HFFc6 (cell line): ENCODE measurements around the gene SHCBP1. TPM values are rescaled to one million over a fixed set of nuclear protein-coding genes. Genes with fewer than 3 reads are reported as not detected.
"Not testable (repeated sequence)": the region's sequence is repeated elsewhere in the genome, so short reads cannot be mapped to it uniquely, and the experiment has no call there.

Experiments used
- DNase-seq: peaks from one replicate; pipeline ENCODE4 v3.0.0-alpha.2; 2018
- H3K27ac Mint-ChIP-seq: 2 replicates; pipeline ENCODE4 v1.8.0; 2020; ENCODE audit warnings: mild to moderate bottlenecking, mixed read lengths
- H3K27me3 Mint-ChIP-seq: 2 replicates; pipeline ENCODE4 v1.8.0; 2021; ENCODE audit warnings: mild to moderate bottlenecking, moderate library complexity, mixed read lengths; ENCODE audit not compliant: insufficient read depth
- H3K36me3 Mint-ChIP-seq: 2 replicates; pipeline ENCODE4 v1.8.0; 2021; ENCODE audit warnings: low read depth, mixed read lengths
- H3K4me1 Mint-ChIP-seq: 2 replicates; pipeline ENCODE4 v1.8.0; 2020; ENCODE audit warnings: low read depth, mixed read lengths
- H3K4me3 Mint-ChIP-seq: 2 replicates; pipeline ENCODE4 v1.8.0; 2020; ENCODE audit warnings: mild to moderate bottlenecking, moderate library complexity, mixed read lengths
- H3K9me3 Mint-ChIP-seq: 2 replicates; pipeline ENCODE4 v1.8.0; 2020; ENCODE audit warnings: mild to moderate bottlenecking, mixed read lengths
- total RNA-seq, 6 experiments: library from RNA; stranded (reverse); fragmentation: NEBNext Ultra II Directional; extraction: Animal tissue kit (Norgen Biotek cat#: 25700); gene quantifications; 2 replicates in 1 of 6; 3 replicates in 5 of 6; pipeline ENCODE4 v1.2.3, GENCODE V29; 2021
- TF ChIP-seq, protein P1 (sequence below): fragments of 200-600 bp; sonication (generic); IDR thresholded peaks from 2 replicates; pipeline ENCODE4 v1.5.0; 2021; ENCODE audit warnings: antibody characterized with exemption, mild to moderate bottlenecking

The SHCBP1 gene
- total RNA-seq, 6 experiments from 2014 or later: 20.8 to 50.5 (median 49.1) TPM

DNA sequence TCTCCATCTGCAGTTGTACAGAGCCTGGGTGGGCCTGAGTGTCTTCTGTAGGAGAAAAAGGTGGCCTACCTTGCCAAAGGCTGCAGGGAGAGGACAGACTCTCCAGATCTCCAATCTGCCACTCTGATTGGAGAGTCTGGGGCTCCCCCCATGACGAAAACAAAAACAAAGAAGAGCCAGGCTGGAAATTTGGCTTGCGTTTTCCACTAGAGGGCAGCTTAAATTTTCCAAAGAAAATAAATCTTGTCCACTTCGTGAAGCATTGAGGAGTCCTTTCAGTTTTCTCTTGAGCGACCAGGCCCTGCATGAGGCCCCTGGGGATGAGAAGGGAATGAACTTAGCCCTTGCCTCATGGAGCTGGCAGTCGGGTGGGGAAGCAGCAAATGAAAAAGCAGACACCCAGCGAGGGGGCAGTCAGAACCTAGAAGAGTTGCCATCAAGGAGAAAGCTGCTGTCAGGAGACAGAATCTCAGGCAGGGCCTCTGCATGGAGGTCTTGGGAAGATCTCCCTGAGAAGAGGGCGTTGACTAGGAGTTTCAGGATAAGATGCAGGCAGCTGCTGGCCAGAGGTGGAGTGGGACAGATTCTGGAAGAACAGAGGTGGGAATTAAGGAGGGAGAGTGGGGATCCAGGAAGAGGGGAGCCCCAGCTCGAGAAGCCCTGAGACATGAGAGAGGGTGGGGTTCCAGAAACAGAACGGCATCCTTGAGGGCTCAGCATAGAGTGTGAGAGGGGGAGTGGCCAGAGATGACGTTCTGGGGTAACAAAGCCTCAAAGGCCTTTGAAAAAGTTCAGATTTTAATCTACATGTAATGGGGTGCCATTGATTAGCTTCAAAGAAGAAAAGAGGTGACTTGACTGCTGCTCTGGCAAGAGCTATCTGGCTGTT, 8.4 kb upstream of the SHCBP1 start:
- H3K9me3 Mint-ChIP-seq: no peaks in the 10 kb centered on the region
- peak; percentile 74 for DNase-seq
- peak overlapping the region; percentile 89 for H3K27ac Mint-ChIP-seq
- peaks cover 23% of the 10 kb centered on the region for H3K4me1 Mint-ChIP-seq
- H3K36me3 Mint-ChIP-seq: no peaks in the 10 kb centered on the region
- H3K27me3 Mint-ChIP-seq: peaks cover 7% of the 10 kb centered on the region
- TF ChIP-seq, protein P1, sequence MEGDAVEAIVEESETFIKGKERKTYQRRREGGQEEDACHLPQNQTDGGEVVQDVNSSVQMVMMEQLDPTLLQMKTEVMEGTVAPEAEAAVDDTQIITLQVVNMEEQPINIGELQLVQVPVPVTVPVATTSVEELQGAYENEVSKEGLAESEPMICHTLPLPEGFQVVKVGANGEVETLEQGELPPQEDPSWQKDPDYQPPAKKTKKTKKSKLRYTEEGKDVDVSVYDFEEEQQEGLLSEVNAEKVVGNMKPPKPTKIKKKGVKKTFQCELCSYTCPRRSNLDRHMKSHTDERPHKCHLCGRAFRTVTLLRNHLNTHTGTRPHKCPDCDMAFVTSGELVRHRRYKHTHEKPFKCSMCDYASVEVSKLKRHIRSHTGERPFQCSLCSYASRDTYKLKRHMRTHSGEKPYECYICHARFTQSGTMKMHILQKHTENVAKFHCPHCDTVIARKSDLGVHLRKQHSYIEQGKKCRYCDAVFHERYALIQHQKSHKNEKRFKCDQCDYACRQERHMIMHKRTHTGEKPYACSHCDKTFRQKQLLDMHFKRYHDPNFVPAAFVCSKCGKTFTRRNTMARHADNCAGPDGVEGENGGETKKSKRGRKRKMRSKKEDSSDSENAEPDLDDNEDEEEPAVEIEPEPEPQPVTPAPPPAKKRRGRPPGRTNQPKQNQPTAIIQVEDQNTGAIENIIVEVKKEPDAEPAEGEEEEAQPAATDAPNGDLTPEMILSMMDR: peak; percentile 78
- peak overlapping the region; percentile 84 for H3K4me3 Mint-ChIP-seq

DNA sequence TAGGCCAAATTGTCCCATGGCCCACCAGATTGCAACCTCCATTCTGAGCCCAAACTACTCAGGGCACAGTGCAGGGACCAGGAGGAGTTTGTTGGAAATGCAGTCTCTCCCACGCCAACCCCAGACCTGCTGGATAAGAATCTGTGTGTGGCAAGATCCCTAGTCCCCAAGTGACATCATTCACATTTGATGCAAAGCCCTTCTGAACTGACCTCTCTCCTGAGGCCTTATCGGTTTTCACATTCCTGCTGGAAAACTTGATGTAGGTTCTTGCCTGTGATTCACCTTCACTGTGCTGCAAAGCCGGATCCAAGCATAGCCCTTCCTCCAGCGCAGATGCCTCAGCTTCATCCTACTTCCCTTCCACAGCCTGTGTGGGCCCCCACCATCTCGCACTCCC, 6.6 kb upstream of the SHCBP1 start:
- Mint-ChIP-seq H3K4me1 (peaks cover 24% of the 10 kb centered on the region), H3K9me3 (no peaks in the 10 kb centered on the region), H3K27me3 (peaks cover 7% of the 10 kb centered on the region), H3K4me3 (no peak overlapping the region), H3K27ac (no peak overlapping the region), H3K36me3 (no peaks in the 10 kb centered on the region)
- TF ChIP-seq, protein P1: no peak
- DNase-seq: no peak

DNA sequence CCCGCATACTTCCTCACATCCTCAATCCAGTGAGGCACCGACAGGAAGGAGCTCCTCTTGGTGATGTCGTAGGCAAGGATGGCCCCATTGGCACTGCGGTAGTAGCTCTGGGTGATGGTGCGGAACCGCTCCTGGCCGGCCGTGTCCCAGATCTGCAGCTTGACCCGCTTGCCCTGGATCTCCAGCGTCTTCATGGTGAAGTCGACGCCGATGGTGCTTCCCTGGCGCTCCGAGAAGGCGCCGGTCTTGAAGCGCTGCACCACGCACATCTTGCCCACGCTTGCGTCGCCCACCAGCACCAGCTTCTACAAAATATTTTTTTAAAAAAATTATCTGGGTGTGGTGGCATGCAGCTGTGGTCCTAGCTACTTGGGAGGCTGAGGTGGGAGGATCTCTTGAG, 5.5 kb upstream of the SHCBP1 start:
- not testable (repeated sequence) for H3K4me3 Mint-ChIP-seq, H3K36me3 Mint-ChIP-seq

DNA sequence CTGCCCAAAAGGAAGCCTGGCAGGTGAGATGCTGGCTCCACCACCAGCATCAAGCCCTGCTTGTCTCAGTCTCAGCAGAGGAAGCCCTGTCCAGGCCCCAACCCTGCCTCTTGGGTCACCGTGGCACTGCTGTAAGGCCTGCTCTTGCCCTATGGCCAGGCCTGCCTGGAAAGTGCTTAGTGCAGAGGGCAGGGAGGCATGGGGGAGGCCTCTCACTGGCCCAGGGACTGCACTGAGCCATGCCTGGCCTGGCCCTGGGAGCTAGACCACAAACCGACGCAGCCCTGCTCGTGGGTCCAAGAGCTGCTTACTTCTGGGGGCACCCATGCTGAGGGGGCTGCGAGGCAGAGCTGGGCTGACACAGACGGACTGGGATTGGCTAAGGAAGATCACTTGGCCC, 3.7 kb upstream of the SHCBP1 start:
- H3K4me3 Mint-ChIP-seq, DNase-seq, H3K27me3 Mint-ChIP-seq, H3K36me3 Mint-ChIP-seq, H3K27ac Mint-ChIP-seq, H3K9me3 Mint-ChIP-seq: not testable (repeated sequence)
- H3K4me1 Mint-ChIP-seq: peaks cover 36% of the 10 kb centered on the region

More for the DNA sequence above, 5.5 kb upstream of the SHCBP1 start:
- not testable (repeated sequence) for H3K27me3 Mint-ChIP-seq, DNase-seq, H3K27ac Mint-ChIP-seq, H3K9me3 Mint-ChIP-seq
- peaks cover 27% of the 10 kb centered on the region for H3K4me1 Mint-ChIP-seq

DNA sequence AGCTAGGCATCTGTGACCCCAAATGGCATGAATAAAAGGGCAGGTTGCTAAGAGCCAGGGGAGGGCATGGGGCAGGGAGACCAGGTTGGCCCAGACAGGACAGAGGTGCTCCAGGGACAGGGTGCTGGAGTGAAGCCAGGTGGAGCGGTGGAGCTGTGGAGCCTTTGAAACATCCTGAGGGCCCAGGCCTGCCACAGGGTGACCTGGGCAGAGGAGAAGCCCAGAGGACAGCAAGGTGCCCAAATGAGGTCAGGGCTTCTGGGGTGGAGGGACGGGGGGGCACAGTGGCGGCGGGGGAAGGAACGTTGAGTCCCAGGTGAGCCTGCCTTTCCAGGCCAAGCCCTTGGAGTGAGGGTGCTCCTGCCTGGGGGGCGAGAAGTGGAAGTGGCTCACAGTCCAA, 2.5 kb upstream of the SHCBP1 start:
- H3K9me3 Mint-ChIP-seq, H3K36me3 Mint-ChIP-seq, H3K4me3 Mint-ChIP-seq, DNase-seq, H3K27ac Mint-ChIP-seq, H3K27me3 Mint-ChIP-seq: not testable (repeated sequence)
- H3K4me1 Mint-ChIP-seq: peaks cover 33% of the 10 kb centered on the region

DNA sequence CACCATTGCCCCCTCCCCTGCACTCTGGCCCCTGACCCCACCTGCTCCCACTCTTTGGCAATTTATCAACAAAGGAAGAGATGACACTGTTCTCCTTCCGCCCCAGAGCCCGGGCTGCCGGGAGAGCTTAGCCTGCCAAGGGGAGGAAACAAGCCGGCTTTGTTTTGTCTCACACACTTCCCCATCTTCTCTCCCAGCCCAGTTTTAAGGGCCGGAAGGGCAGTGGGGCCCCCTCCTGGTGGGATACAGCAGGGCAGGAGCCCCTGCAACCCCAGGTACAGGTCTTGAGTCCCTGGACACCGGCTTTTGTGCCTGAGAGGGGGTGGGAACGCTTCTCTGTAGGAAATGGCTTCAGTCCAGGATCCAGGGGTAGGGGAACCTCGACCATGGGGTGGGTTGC, 2.1 kb upstream of the SHCBP1 start:
- peaks cover 36% of the 10 kb centered on the region for H3K4me1 Mint-ChIP-seq
- H3K27ac Mint-ChIP-seq, H3K4me3 Mint-ChIP-seq, H3K36me3 Mint-ChIP-seq, H3K9me3 Mint-ChIP-seq, H3K27me3 Mint-ChIP-seq, DNase-seq: not testable (repeated sequence)

DNA sequence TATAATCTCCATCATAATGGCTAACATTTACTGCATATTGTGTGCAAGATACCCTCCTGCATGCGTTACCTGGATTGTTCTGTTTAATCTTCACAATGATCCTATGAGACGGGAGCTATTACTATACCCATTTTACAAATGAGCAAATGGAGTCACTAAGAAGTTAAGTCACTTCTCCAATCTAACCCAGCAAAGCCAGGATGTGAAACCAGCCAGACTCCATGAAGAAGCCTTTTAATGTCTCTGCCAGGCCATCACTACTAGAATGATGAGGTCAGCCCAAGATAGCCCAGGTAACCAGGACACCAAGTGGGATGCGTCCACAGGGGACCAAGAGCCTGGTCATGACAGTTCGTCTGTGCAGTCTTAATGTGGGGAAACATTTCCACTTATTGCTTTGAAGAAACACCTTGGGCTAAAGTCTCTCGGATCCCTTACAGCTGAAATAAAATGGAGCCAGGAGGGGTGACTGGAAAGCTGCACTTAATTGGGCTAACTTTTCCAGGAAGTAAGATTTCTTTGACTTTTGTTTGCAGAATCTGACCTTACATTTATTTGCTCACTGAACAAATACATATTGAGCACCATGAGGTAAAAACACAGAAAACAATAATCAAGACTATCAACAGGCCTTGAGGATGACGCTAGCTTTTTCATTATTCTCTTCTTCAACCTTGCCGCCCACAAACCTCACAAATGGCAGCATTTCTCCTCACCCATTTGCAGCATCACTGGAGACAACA, 926 bp upstream of the SHCBP1 start:
- DNase-seq: no peak
- TF ChIP-seq, protein P1: no peak
- Mint-ChIP-seq H3K4me3 (peak overlapping the region; percentile 96), H3K36me3 (no peaks in the 10 kb centered on the region), H3K27me3 (no peaks in the 10 kb centered on the region), H3K4me1 (peaks cover 36% of the 10 kb centered on the region), H3K27ac (peak overlapping the region; percentile 92), H3K9me3 (no peaks in the 10 kb centered on the region)
